Effector memory CD4-positive, alpha-beta T cell (primary cell): Measurements from ENCODE around the gene CLSTN1.
A peak's percentile ranks its signal among the peaks of the same experiment; 100 is the strongest.

Source experiments
- DNase-seq, 3 donors: peaks; one replicate each; pipeline ENCODE4 v3.0.0-alpha.2; 2020
- H3K27ac ChIP-seq: 2 replicates; pipeline ENCODE4 v1.7.0; 2013; ENCODE audit warnings: mild to moderate bottlenecking, low read length, moderate library complexity; ENCODE audit not compliant: insufficient read depth, poor library complexity, severe bottlenecking
- H3K27me3 ChIP-seq: replicated peaks from 2 replicates; pipeline ENCODE4 v1.7.0; 2013; ENCODE audit warnings: mild to moderate bottlenecking, low read length; ENCODE audit not compliant: insufficient read depth, control insufficient read depth, poor library complexity, severe bottlenecking
- H3K36me3 ChIP-seq: 2 replicates; pipeline ENCODE4 v1.7.0; 2013; ENCODE audit warnings: mild to moderate bottlenecking, low read length, moderate library complexity; ENCODE audit not compliant: control insufficient read depth, insufficient read depth
- H3K4me1 ChIP-seq: 2 replicates; pipeline ENCODE4 v1.7.0; 2013; ENCODE audit warnings: low read length, mild to moderate bottlenecking; ENCODE audit not compliant: control insufficient read depth, insufficient read depth, poor library complexity, severe bottlenecking
- H3K4me3 ChIP-seq: 2 replicates; pipeline ENCODE4 v1.7.0; 2013; ENCODE audit warnings: low read length, low read depth, mild to moderate bottlenecking; ENCODE audit not compliant: insufficient read depth, poor library complexity, severe bottlenecking
- H3K9me3 ChIP-seq: 2 replicates; pipeline ENCODE4 v1.7.0; 2013; ENCODE audit warnings: mild to moderate bottlenecking, low read length, moderate library complexity; ENCODE audit not compliant: control insufficient read depth

Gene CLSTN1

DNA sequence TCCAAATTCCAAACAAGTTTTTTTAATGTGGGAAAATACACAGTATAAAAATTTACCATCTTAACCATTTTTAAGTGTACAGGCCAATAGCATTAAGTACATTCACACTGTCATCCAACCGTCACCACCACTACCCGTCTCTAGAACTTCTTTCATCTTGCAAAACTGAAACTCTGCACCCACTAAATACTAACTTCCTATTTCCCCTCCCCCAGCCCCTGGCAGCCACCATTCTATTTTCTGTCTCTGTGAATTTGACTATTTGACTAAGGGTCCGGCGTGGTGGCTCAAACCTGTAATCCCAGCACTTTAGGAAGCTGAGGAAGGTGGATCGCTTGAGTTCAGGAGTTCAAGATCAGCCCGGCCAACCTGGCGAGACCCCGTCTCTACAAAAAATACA, 36.1 kb downstream of the CLSTN1 start:
- no peaks in the 10 kb centered on the region for H3K9me3 ChIP-seq
- peak in 2 of 3 donors; percentile 17 to 22 for DNase-seq
- H3K36me3 ChIP-seq: no peaks in the 10 kb centered on the region
- no peaks in the 10 kb centered on the region for H3K27me3 ChIP-seq
- H3K4me3 ChIP-seq: peak overlapping the region; percentile 18
- H3K27ac ChIP-seq: peak overlapping the region; percentile 50
- peaks cover 8% of the 10 kb centered on the region for H3K4me1 ChIP-seq

DNA sequence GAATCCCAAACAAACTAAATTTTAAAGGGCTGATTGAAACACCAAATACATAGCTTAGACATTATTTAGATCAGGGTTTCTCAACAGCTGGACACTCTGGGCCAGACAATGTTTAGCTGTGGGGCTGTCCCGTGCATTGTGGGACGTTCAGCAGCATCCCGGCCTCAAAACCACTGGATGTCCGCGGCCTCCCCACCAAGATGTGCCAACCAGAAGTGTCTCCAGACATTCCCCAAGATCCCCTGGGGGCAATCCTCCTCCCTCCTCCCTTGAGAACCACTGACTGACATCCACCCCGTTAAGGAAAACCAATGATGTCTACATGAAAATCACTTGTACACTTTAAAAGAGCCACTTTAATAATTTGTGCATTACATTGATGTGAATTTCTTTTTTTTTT, 38.4 kb downstream of the CLSTN1 start:
- Histone ChIP-seq H3K27ac (no peak overlapping the region), H3K4me1 (peaks cover 8% of the 10 kb centered on the region), H3K27me3 (no peaks in the 10 kb centered on the region), H3K36me3 (no peaks in the 10 kb centered on the region), H3K4me3 (no peak overlapping the region), H3K9me3 (no peaks in the 10 kb centered on the region)
- no peak for DNase-seq

DNA sequence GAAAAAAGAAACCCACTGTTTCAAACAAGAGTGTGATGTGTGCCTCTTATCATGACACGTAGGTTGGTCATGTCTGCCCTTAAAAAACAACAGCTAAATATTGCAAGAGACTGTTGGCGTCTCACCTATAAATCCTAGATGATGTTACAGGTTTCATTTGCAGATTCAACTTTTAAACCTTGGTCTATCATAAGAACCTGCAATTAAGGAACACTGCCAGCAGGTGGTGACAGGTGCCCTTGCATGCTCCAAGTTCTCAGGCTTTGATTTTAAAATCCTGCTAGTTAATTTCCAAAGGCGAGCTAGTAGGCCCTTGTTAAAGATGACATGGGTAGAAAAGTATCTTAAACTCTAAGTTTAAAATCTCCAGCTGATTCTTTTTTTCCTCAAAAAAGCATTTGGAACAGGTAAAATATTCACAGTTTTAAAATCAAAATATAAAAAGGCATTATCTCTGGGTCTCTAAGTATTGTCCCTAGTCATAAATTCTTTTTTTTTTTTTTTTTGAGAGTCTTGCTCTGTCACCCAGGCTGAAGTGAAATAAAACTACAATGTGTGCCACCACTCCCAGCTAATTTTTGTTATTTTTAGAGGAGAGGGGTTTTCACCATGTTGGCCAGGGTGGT, 39.1 kb downstream of the CLSTN1 start:
- Histone ChIP-seq H3K27ac (no peak overlapping the region), H3K36me3 (no peaks in the 10 kb centered on the region), H3K4me3 (no peak overlapping the region), H3K4me1 (peaks cover 8% of the 10 kb centered on the region), H3K27me3 (no peaks in the 10 kb centered on the region), H3K9me3 (no peaks in the 10 kb centered on the region)
- peak; percentile 17 to 54 (median 23) for DNase-seq

DNA sequence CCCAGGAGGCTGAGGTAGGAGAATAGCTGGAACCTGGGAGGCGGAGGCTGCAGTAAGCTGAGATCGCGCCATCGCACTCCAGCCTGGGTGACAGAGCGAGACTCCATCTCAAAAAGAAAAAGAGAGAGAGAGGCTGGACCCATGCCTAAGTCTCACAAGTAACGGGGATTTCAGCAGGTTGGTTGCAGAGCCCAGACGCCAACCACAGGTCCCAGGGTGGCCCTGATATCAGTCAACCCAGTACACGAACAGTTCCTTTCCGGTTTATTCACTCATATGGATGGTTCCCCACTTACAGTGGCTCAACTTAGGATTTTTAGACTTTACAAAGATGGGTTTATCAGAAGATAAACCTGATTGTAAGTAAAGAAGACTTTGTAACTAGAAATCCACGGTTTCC, 40.9 kb downstream of the CLSTN1 start:
- no peak overlapping the region for H3K27ac ChIP-seq
- peaks cover 6% of the 10 kb centered on the region for H3K4me1 ChIP-seq
- no peak overlapping the region for H3K4me3 ChIP-seq
- H3K9me3 ChIP-seq: no peaks in the 10 kb centered on the region
- H3K36me3 ChIP-seq: no peaks in the 10 kb centered on the region
- DNase-seq: no peak
- no peaks in the 10 kb centered on the region for H3K27me3 ChIP-seq

DNA sequence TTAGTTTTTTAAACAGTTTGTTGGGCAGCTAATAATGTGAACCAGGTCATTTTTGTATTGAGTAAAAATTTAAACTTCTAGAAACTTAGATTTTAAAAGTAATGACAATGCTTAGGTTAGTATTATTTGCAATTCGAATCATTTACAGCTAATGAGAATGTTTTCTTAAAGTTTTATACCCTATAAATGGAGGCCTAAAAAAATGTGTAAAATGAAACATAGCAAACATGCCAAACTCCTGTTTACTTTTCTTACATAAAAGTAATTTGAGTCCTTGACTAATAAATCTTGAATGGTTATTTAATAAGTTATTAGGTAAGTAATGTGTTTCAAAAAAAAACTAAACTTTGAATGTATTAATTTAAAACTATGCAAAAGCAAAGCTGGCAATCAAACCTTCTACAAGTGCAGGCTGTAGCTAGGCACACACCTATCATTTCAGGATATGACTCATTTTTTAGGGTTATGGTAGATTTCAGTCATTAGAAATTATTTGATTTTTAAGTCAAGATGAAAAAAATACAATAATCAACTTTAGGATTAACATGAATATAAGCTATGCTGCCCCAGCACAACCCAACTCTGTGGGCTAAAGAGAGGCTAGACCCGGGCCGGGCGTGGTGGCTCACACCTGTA, 41.5 kb downstream of the CLSTN1 start:
- Histone ChIP-seq H3K9me3 (no peaks in the 10 kb centered on the region), H3K27me3 (no peaks in the 10 kb centered on the region), H3K4me3 (no peak overlapping the region), H3K27ac (no peak overlapping the region), H3K36me3 (no peaks in the 10 kb centered on the region), H3K4me1 (peaks cover 4% of the 10 kb centered on the region)
- no peak for DNase-seq

DNA sequence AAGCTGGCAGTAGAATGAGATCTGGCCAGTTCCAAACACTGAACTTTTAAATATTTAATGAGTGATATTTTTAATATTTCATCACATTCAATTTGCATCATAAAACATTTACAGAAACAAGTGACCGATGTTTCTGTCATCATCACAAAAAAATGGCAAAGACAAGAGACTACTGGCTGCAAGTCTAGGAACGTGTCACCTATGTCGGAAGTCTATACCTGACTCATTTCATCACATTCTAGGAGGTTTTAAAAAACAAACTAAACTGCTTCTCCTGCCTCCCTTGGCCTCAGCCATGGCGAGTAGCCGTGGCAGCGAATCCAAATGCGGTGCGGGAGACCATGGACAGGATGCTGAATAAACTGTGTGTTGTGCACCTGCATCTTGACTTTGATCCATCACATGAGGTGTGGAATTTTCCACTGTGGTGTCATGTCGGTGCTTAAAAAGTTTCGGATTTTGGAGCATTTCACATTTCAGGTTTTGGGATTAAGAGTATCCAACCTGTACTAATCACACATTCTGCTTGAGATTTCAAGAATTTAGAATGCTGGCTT, 43.1 kb downstream of the CLSTN1 start:
- Histone ChIP-seq H3K27me3 (no peaks in the 10 kb centered on the region), H3K36me3 (no peaks in the 10 kb centered on the region)

DNA sequence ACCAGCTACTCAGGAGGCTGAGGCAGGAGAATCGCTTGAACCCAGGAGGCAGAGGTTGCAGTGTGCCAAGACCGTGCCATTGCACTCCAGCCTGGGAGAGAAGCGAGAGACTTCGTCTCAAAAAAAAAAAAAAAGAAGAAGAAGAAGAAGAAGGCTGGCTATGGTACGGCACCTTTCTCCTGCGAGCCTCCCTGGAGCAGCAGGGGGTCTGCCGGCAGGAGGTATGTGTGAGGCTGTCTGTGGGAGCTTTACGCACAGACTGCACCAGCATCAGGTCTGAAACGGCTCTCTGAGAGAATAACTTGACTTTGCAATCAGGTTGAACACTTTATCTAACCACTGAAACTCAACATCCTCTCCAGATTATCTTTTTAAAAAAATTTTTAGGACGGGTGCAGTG, 44.9 kb downstream of the CLSTN1 start:
- H3K27ac ChIP-seq: no peak overlapping the region
- H3K4me1 ChIP-seq: no peaks in the 10 kb centered on the region
- H3K36me3 ChIP-seq: no peaks in the 10 kb centered on the region
- no peaks in the 10 kb centered on the region for H3K9me3 ChIP-seq
- no peak overlapping the region for H3K4me3 ChIP-seq
- DNase-seq: no peak
- no peaks in the 10 kb centered on the region for H3K27me3 ChIP-seq

More for the DNA sequence above, 43.1 kb downstream of the CLSTN1 start:
- Histone ChIP-seq H3K27ac (no peak overlapping the region), H3K4me3 (no peak overlapping the region), H3K9me3 (no peaks in the 10 kb centered on the region), H3K4me1 (no peaks in the 10 kb centered on the region)
- DNase-seq: no peak

DNA sequence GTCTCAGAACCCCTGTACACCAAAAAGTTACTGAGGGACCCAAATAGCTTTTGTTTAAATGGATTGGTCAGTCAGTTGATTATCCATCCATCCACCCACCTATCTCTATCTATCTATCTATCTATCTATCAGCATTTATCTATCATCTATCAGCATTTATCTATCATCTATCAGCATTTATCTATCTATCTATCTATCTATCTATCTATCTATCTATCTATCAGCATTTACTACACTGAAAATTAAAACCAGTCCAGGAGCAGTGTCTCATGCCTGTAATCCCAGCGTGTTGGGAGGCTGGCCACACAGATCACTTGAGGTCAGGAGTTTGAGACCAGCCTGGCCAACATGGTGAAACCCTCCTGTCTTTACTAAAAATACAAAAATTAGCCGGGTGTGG, 47.1 kb downstream of the CLSTN1 start:
- no peaks in the 10 kb centered on the region for H3K4me1 ChIP-seq
- DNase-seq: no peak
- no peaks in the 10 kb centered on the region for H3K27me3 ChIP-seq
- H3K27ac ChIP-seq: no peak overlapping the region
- no peak overlapping the region for H3K4me3 ChIP-seq
- H3K36me3 ChIP-seq: peaks cover 11% of the 10 kb centered on the region
- no peaks in the 10 kb centered on the region for H3K9me3 ChIP-seq

DNA sequence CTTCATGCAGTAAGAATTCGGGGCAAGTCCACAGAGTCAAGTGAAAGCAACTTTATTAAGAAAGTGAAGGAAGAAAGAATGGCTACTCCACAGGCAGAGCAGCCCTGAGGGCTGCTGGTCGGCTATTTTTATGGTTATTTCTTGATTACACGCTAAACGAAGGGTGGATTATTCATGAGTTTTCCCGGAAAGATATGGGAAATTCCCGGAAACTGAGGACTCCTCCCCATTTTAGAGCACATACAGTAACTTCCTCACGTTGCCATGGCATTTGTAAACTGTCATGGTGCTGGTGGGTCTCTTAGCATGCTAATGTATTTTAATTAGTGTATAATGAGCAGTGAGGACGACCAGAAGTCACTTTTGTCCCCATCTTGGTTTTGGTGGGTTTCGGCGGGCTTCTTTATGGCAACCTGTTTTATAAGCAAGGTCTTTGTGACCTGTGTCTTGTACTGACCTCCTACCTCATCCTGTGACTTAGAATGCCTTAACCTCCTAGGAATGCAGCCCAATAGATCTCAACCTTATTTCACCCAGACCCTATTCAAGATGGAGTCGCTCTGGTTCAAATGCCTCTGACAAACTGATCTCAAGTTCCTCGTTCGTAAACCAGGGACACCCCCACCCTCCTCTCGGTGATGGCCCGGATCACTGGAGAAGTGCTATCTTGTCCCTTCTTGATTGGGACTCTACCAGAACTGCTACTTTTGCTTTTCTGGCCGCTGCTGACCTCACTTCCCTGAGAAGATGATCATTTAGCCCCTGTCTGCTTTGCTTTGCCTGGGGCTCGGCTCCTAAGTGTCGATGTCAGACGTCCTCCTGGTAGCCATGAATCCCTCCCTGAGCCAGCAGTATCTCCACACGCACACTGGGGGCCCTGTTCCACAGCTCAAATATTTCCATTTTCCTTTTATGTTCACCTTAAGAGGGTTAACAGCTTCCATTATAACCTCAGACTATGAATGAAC, 48.8 kb downstream of the CLSTN1 start:
- no peak for DNase-seq
- Histone ChIP-seq H3K27ac (no peak overlapping the region), H3K9me3 (no peaks in the 10 kb centered on the region)

More for the DNA sequence above, 48.8 kb downstream of the CLSTN1 start:
- H3K4me1 ChIP-seq: no peaks in the 10 kb centered on the region
- H3K4me3 ChIP-seq: no peak overlapping the region
- H3K36me3 ChIP-seq: peaks cover 11% of the 10 kb centered on the region
- no peaks in the 10 kb centered on the region for H3K27me3 ChIP-seq
